ENCODE data around the gene EN2. TPM values are rescaled to one million over a fixed set of nuclear protein-coding genes. Genes with fewer than 3 reads are reported as not detected.

Gene EN2
- total RNA-seq, 1 donor from 2014 or later = not detected

DNA sequence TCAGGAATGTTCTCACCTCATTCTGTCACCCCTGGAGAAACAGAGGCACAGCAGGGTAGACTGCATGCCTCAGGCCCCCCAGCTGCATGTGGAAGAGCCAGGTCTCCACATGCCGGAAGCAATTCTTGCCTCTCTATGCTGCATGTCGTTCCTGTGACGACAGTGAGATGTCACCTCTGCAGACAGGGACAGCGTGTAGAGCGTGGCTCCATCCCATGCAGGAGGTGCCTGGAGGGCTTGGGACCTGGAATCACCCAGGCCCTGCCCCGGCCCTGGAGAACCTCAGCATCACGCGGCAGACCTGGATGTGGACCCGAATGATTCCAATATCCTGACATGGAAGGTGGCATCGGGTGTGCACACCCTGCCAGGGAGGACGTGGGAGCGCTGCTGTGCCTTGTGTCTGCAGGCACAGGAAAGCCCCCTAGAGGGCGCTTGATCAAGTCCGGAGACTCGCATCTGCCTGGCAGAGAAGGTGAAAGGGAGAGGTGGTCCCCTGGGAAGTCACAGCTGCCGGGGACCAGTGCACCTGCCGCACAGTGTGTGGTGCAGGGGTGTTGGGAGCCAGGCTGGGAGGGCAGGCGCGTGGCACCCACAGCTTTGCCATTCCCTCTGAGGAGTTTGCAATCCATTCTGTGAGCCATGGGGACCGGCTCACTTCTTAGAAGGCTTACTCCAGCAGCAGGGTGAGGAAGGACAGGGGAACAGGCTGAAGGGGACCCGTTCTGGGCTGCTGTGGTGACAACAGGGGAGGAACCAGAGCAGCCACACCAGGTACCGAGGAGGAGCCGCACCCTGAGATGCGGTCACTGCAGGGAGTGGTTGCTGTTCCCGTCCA, 45.3 kb upstream of the EN2 start:
- Mint-ChIP-seq H3K36me3 (no peaks in the 10 kb centered on the region), H3K27ac (no peak overlapping the region), H3K4me3 (no peak overlapping the region), H3K27me3 (ENCODE audit: low read depth) (peaks cover 57% of the 10 kb centered on the region), H3K4me1 (peaks cover 9% of the 10 kb centered on the region), H3K9me3 (no peaks in the 10 kb centered on the region)
- peak in 1 of 2 experiments; percentile 70 for DNase-seq (ENCODE audit: low spot score in 2 of 2, unreplicated experiment in 2 of 2)
- TF ChIP-seq, protein P1, sequence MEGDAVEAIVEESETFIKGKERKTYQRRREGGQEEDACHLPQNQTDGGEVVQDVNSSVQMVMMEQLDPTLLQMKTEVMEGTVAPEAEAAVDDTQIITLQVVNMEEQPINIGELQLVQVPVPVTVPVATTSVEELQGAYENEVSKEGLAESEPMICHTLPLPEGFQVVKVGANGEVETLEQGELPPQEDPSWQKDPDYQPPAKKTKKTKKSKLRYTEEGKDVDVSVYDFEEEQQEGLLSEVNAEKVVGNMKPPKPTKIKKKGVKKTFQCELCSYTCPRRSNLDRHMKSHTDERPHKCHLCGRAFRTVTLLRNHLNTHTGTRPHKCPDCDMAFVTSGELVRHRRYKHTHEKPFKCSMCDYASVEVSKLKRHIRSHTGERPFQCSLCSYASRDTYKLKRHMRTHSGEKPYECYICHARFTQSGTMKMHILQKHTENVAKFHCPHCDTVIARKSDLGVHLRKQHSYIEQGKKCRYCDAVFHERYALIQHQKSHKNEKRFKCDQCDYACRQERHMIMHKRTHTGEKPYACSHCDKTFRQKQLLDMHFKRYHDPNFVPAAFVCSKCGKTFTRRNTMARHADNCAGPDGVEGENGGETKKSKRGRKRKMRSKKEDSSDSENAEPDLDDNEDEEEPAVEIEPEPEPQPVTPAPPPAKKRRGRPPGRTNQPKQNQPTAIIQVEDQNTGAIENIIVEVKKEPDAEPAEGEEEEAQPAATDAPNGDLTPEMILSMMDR (IDR thresholded peaks at IDR 0.05; ENCODE audit: unreplicated experiment) = peak; percentile 74

DNA sequence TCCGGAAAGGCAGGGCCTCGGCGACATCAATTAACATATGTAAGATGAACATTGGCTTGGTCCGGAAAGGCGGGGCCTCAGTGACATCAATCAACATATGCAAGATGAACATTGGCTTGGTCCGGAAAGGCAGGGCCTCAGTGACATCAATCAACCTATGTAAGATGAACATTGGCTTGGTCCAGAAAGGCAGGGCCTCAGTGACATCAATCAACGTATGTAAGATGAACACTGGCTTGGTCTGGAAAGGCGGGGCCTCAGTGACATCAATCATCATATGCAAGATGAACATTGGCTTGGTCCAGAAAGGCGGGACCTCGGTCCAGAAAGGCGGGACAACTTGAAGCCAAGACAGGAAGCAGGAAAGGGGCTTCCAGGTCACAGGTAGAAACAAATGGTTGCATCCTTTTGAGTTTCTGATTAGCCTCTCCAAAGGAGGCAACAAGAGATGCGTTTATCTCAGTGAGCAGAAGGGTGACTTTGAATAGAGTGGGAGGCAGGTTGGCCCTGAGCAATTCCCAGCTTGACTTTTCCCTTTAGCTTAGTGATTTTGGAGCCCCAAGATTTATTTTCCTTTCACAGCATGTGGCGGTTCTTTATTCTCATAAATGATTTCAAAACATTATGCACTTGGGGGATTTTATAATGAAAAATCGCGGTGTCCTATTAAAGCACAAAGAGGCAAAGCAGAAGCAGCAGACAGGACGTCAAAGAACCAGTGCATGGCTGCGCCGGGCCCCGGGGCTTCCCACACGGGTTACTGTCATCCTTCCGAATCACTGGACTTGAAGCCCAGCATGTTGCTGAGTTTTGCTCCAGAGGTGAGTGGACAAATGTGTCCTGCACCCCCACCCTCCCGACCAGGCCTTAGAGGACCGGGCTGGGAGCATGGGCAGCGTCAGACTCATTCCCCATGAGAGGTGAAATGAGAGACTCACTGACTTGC, 43.1 kb upstream of the EN2 start:
- TF ChIP-seq, protein P1 (IDR thresholded peaks at IDR 0.05; ENCODE audit: unreplicated experiment) = no peak

DNA sequence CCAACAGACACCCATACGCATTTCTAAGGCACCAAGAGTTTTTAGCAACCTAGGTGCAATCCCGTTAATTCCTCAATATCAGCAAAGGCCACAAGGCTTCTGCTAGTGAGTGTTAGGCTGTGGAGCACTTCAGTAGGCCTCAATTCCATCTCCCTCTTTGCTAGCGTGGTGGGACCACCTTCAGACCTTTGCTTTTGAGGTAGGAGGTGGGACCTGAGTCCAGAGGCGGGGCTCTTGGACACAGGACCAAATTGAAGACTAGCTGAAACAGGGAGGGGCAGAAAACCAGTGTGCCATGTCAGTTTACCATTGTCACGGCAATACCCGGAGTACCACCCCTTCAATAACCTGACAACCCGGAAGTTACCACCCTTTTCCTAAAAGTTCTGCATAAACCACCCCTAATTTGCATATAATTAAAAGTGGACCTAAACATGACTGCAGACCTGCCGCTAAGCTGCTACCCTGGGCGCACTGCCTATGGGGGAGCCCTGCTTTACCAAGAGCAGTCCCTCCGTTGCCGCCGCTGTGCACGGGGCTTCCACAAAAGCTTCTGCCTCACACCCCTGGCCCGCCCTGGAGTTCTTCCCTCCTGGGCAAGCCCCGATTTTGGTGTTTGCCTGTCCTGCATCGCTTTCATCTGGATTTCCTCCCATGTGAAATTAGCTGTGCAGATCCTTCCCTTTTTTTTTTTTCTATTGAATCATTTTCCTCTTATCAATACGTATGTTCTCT, 41.1 kb upstream of the EN2 start:
- H3K27ac Mint-ChIP-seq = no peak overlapping the region
- H3K36me3 Mint-ChIP-seq = no peaks in the 10 kb centered on the region
- no peak overlapping the region for H3K4me3 Mint-ChIP-seq
- H3K4me1 Mint-ChIP-seq = no peaks in the 10 kb centered on the region
- no peak for DNase-seq (ENCODE audit: low spot score in 2 of 2, unreplicated experiment in 2 of 2)
- no peaks in the 10 kb centered on the region for H3K9me3 Mint-ChIP-seq
- TF ChIP-seq, protein P1 (IDR thresholded peaks at IDR 0.05; ENCODE audit: unreplicated experiment) = no peak
- peaks cover 62% of the 10 kb centered on the region for H3K27me3 Mint-ChIP-seq (ENCODE audit: low read depth)

More for the DNA sequence above, 43.1 kb upstream of the EN2 start:
- no peak for DNase-seq (ENCODE audit: low spot score in 2 of 2, unreplicated experiment in 2 of 2)
- Mint-ChIP-seq H3K36me3 (no peaks in the 10 kb centered on the region), H3K27ac (no peak overlapping the region), H3K9me3 (no peaks in the 10 kb centered on the region), H3K27me3 (ENCODE audit: low read depth) (peaks cover 61% of the 10 kb centered on the region), H3K4me1 (peaks cover 3% of the 10 kb centered on the region), H3K4me3 (no peak overlapping the region)

DNA sequence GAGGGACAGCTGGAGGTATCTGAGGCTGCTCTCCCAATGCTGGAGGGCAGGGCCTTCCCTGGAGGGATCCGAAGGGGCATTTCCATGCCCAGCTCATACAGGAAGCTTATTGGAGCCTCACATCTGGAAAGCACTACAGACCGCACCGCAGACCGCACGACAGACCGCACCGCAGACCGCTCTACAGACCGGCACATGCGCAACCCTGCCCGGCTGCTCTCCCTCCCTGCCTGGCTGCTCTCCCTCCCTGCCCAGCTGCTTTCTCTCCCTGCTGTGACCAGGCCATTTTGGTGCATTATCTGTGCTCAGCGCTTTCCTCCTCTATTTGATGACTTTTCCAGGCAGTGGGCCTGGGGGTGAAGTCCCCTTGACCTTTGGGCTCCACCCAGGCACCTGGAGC, 39.6 kb upstream of the EN2 start:
- Mint-ChIP-seq H3K27ac (no peak overlapping the region), H3K4me3 (no peak overlapping the region), H3K9me3 (no peaks in the 10 kb centered on the region), H3K4me1 (no peaks in the 10 kb centered on the region), H3K27me3 (ENCODE audit: low read depth) (peaks cover 58% of the 10 kb centered on the region), H3K36me3 (no peaks in the 10 kb centered on the region)
- TF ChIP-seq, protein P1 (IDR thresholded peaks at IDR 0.05; ENCODE audit: unreplicated experiment) = no peak
- no peak for DNase-seq (ENCODE audit: low spot score in 2 of 2, unreplicated experiment in 2 of 2)

All from mesothelial cell of epicardium (in vitro differentiated cells).